HCT116 (cell line): ENCODE data around the gene BTBD9.

ENCODE experiments used
- CTCF ChIP-seq, 3 experiments: fragments of 200-600 bp in 1 of 3; sonication (generic) in 1 of 3; IDR thresholded peaks in 2 of 3; conservative IDR thresholded peaks in 1 of 3; 2 replicates each; pipeline ENCODE4 v1.5.1; 2012 to 2017; ENCODE audit warnings: low read depth in 2 of 3, low read length in 2 of 3, antibody characterized with exemption in 1 of 3, borderline replicate concordance in 1 of 3, control low read depth in 1 of 3, mild to moderate bottlenecking in 1 of 3, mixed read lengths in 1 of 3, mixed run types in 1 of 3, moderate library complexity in 1 of 3; ENCODE audit not compliant: insufficient read depth in 1 of 3
- EZH2 ChIP-seq: fragments of 200-600 bp; sonication (generic); IDR thresholded peaks from 2 replicates; pipeline ENCODE4 v1.6.1; 2017; ENCODE audit warnings: antibody characterized with exemption, mixed run types
- POLR2A ChIP-seq: IDR thresholded peaks from 2 replicates; pipeline ENCODE4 v1.7.0; 2011; ENCODE audit warnings: borderline replicate concordance; ENCODE audit not compliant: insufficient read depth, insufficient read length; ENCODE audit errors: extremely low read depth
- POLR2AphosphoS5 ChIP-seq: IDR thresholded peaks from 2 replicates; pipeline ENCODE4 v1.6.1; 2011; ENCODE audit warnings: mild to moderate bottlenecking, low read depth, low read length, moderate library complexity
- SIN3A ChIP-seq: IDR thresholded peaks from 2 replicates; pipeline ENCODE4 v1.6.1; 2012; ENCODE audit warnings: low read depth
- SRF ChIP-seq: IDR thresholded peaks from 2 replicates; pipeline ENCODE4 v1.6.1; 2012; ENCODE audit warnings: low read depth
- ZFX ChIP-seq: fragments of 450-650 bp; IDR thresholded peaks from 2 replicates; pipeline ENCODE4 v1.6.1; 2017

- TF ChIP-seq CTCF (IDR thresholded peaks at IDR 0.05 in 2 of 3, conservative IDR thresholded peaks at IDR 0.05 in 1 of 3; ENCODE audit: borderline replicate concordance in 1 of 3, insufficient read depth in 1 of 3, low read depth in 2 of 3, low read length in 2 of 3) (no peak), POLR2AphosphoS5 (no peak), ZFX (no peak), SIN3A (no peak), EZH2 (no peak), SRF (no peak), POLR2A (no peak)
Observed at GRCh38 chr6:38153076-38153797, 486.5 kb downstream of the BTBD9 start.
